ENCODE results near the gene PTPN7. TPM values are rescaled to one million over a fixed set of nuclear protein-coding genes. Genes with fewer than 3 reads are reported as not detected.
"Not testable (repeated sequence)": the region's sequence is repeated elsewhere in the genome, so short reads cannot be mapped to it uniquely, and the experiment has no call there.

Gene PTPN7
- total RNA-seq, 2 donors from 2014 or later = 4.3 to 6.1 TPM

GRCh38 chr1:202193614-202194327 lies 33.4 kb upstream of the PTPN7 start, which contains the start of gene LGR6:
Gene LGR6, plus strand, starts transcription at chr1:202193799. Its CDS starts 191 bp downstream, at chr1:202193990.
- H3K27ac ChIP-seq = peak within 1 kb of the TSS; percentile 87 to 97
- DNase-seq (ENCODE audit: low spot score) (no peak), ATAC-seq (ENCODE audit: insufficient number of reproducible peaks, low FRiP score, low read depth) (no peak)
- no peaks in the 10 kb centered on the region for H3K27me3 ChIP-seq (replicated peaks; ENCODE audit: insufficient read depth)
- no peaks in the 10 kb centered on the region for H3K36me3 ChIP-seq
- no peaks in the 10 kb centered on the region for H3K9me3 ChIP-seq
- peak within 1 kb of the TSS; percentile 79 for H3K4me3 ChIP-seq
- no peak for TF ChIP-seq CTCF (IDR thresholded peaks at IDR 0.05)
- peaks cover 7 to 50% of the 10 kb centered on the region in 2 donors for H3K4me1 ChIP-seq (ENCODE audit: control insufficient read depth in 1 of 2, low read depth in 2 of 2)

- Histone ChIP-seq H3K4me3 (peak overlapping the region; percentile 79), H3K36me3 (no peaks in the 10 kb centered on the region), H3K9me3 (no peaks in the 10 kb centered on the region), H3K27me3 (replicated peaks; ENCODE audit: insufficient read depth) (no peaks in the 10 kb centered on the region), H3K27ac (peak overlapping the region; percentile 87 to 97), H3K4me1 (ENCODE audit: control insufficient read depth in 1 of 2, low read depth in 2 of 2) (peaks cover 4 to 42% of the 10 kb centered on the region in 2 donors)
- DNase-seq (ENCODE audit: low spot score) (no peak), ATAC-seq (ENCODE audit: insufficient number of reproducible peaks, low FRiP score, low read depth) (peak; percentile 52)
- peak; percentile 92 for TF ChIP-seq CTCF (IDR thresholded peaks at IDR 0.05)
These were observed 32.6 kb upstream of the PTPN7 start for GRCh38 chr1:202192770-202193613.

GRCh38 chr1:202191391-202191790 lies 31.0 kb upstream of the PTPN7 start:
- ATAC-seq (ENCODE audit: insufficient number of reproducible peaks, low FRiP score, low read depth); H3K36me3 ChIP-seq; DNase-seq (ENCODE audit: low spot score); H3K27ac ChIP-seq; H3K4me3 ChIP-seq; H3K27me3 ChIP-seq (replicated peaks; ENCODE audit: insufficient read depth); H3K9me3 ChIP-seq: not testable (repeated sequence)
- H3K4me1 ChIP-seq (ENCODE audit: control insufficient read depth in 1 of 2, low read depth in 2 of 2) = peaks cover 4 to 35% of the 10 kb centered on the region in 2 donors

- Histone ChIP-seq H3K9me3 (no peaks in the 10 kb centered on the region), H3K4me1 (ENCODE audit: control insufficient read depth in 1 of 2, low read depth in 2 of 2) (peaks cover 4 to 30% of the 10 kb centered on the region in 2 donors), H3K4me3 (no peak overlapping the region), H3K27me3 (replicated peaks; ENCODE audit: insufficient read depth) (no peaks in the 10 kb centered on the region), H3K36me3 (no peaks in the 10 kb centered on the region), H3K27ac (no peak overlapping the region)
- ATAC-seq (ENCODE audit: insufficient number of reproducible peaks, low FRiP score, low read depth) = no peak
- no peak for DNase-seq (ENCODE audit: low spot score)
- TF ChIP-seq CTCF (IDR thresholded peaks at IDR 0.05) = no peak
These were observed 29.7 kb upstream of the PTPN7 start for GRCh38 chr1:202189918-202190715.

- Histone ChIP-seq H3K4me3 (no peak overlapping the region), H3K36me3 (no peaks in the 10 kb centered on the region), H3K27ac (no peak overlapping the region), H3K9me3 (no peaks in the 10 kb centered on the region), H3K27me3 (replicated peaks; ENCODE audit: insufficient read depth) (no peaks in the 10 kb centered on the region), H3K4me1 (ENCODE audit: control insufficient read depth in 1 of 2, low read depth in 2 of 2) (peaks cover 4 to 35% of the 10 kb centered on the region in 2 donors)
- ATAC-seq (ENCODE audit: insufficient number of reproducible peaks, low FRiP score, low read depth) = no peak
- no peak for DNase-seq (ENCODE audit: low spot score)
- TF ChIP-seq CTCF (IDR thresholded peaks at IDR 0.05) = peak; percentile 96
These were observed 28.8 kb upstream of the PTPN7 start for GRCh38 chr1:202189001-202189790.
